ENCODE results near the gene RFWD3.

DNA sequence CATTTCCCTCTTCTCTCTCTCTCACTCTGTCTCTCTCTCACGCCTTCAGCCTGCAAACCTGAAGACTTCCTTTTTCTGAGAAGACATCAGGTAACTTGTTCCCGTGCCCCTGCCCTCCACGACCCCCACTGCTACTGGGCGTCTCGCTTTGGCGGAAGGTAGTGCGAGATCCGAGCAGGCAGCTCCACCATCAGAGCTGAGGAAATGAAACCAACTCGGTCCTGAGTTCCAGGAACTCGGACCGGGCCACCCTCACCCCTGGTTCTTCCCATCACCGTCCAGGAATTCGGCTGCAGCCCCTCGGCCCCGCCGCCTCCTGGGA is 33.4 kb upstream of the RFWD3 start:
- TF ChIP-seq EZH2 (IDR thresholded peaks at IDR 0.05; ENCODE audit: borderline replicate concordance, low read depth, low read length, poor library complexity, severe bottlenecking), result no peak
- TF ChIP-seq, protein P1, sequence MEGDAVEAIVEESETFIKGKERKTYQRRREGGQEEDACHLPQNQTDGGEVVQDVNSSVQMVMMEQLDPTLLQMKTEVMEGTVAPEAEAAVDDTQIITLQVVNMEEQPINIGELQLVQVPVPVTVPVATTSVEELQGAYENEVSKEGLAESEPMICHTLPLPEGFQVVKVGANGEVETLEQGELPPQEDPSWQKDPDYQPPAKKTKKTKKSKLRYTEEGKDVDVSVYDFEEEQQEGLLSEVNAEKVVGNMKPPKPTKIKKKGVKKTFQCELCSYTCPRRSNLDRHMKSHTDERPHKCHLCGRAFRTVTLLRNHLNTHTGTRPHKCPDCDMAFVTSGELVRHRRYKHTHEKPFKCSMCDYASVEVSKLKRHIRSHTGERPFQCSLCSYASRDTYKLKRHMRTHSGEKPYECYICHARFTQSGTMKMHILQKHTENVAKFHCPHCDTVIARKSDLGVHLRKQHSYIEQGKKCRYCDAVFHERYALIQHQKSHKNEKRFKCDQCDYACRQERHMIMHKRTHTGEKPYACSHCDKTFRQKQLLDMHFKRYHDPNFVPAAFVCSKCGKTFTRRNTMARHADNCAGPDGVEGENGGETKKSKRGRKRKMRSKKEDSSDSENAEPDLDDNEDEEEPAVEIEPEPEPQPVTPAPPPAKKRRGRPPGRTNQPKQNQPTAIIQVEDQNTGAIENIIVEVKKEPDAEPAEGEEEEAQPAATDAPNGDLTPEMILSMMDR (conservative IDR thresholded peaks at IDR 0.05; ENCODE audit: low read depth, low read length), result no peak

Measured in A673 (cell line).